ENCODE data around the gene MRPS9. TPM values are rescaled to one million over a fixed set of nuclear protein-coding genes. Genes with fewer than 3 reads are reported as not detected.

The MRPS9 gene
- total and polyA plus RNA-seq, 2 donors (not counting 3 experiments of a cell fraction or from before 2014, with no cell fraction given) = 14.5 to 23.9 TPM

GRCh38 chr2:105032476-105032875 lies 5.4 kb upstream of the MRPS9 start:
- Histone ChIP-seq H3K9me1 (replicated peaks; ENCODE audit: control insufficient read depth, extremely low read depth, insufficient read depth, low read length) (no peaks in the 10 kb centered on the region), H4K20me1 (replicated peaks; ENCODE audit: control insufficient read depth, extremely low read depth, insufficient read depth, low read length) (no peaks in the 10 kb centered on the region), H3K27me3 (ENCODE audit: control insufficient read depth in 2 of 2, insufficient read depth in 2 of 2, low read length in 2 of 2) (peaks cover 0 to 4% of the 10 kb centered on the region in 2 experiments), H3K4me3 (replicated peaks in 1 of 3; ENCODE audit: insufficient read depth in 1 of 3, low read depth in 1 of 3, low read length in 3 of 3) (no peak overlapping the region), H3K9ac (replicated peaks; ENCODE audit: extremely low read depth, insufficient read depth, low read length) (no peak overlapping the region), H2AFZ (ENCODE audit: low read depth, low read length) (no peak overlapping the region), H3K79me2 (ENCODE audit: control insufficient read depth, insufficient read depth, low read length) (no peaks in the 10 kb centered on the region), H3K4me1 (ENCODE audit: control insufficient read depth, extremely low read depth, insufficient read depth, low read length) (peaks cover 5% of the 10 kb centered on the region), H3K4me2 (ENCODE audit: insufficient read depth, low read length) (no peak overlapping the region), H3K27ac (ENCODE audit: insufficient read depth, low read depth, low read length) (no peak overlapping the region), H3K36me3 (ENCODE audit: control insufficient read depth in 2 of 2, extremely low read depth in 1 of 2, insufficient read depth in 2 of 2, low read length in 2 of 2) (no peaks in the 10 kb centered on the region), H3K9me3 (replicated peaks; ENCODE audit: control insufficient read depth, insufficient read depth, low read length) (no peaks in the 10 kb centered on the region)
- TF ChIP-seq GATA2 (IDR thresholded peaks at IDR 0.05; ENCODE audit: insufficient read depth, insufficient read length, low read depth, low read length) (no peak), MYC (IDR thresholded peaks at IDR 0.05; ENCODE audit: low read depth, low read length) (no peak), CTCF (IDR thresholded peaks at IDR 0.05; ENCODE audit: extremely low read depth in 1 of 2, insufficient read depth in 1 of 2, low read depth in 1 of 2, low read length in 2 of 2) (no peak), POLR2AphosphoS5 (IDR thresholded peaks at IDR 0.05; ENCODE audit: insufficient read depth, low read depth, low read length) (no peak), FOS (IDR thresholded peaks at IDR 0.05; ENCODE audit: borderline replicate concordance, insufficient read depth, low read length) (no peak), JUN (IDR thresholded peaks at IDR 0.05; ENCODE audit: borderline replicate concordance, insufficient read depth, insufficient read length, low read depth) (no peak), EZH2 (IDR thresholded peaks at IDR 0.05; ENCODE audit: borderline replicate concordance, low read depth, low read length, severe bottlenecking) (no peak), POLR2A (IDR thresholded peaks at IDR 0.05; ENCODE audit: low read depth, low read length) (no peak)
- TF ChIP-seq, protein P1, sequence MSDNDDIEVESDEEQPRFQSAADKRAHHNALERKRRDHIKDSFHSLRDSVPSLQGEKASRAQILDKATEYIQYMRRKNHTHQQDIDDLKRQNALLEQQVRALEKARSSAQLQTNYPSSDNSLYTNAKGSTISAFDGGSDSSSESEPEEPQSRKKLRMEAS (IDR thresholded peaks at IDR 0.05; ENCODE audit: insufficient read depth, insufficient read length) = no peak
- intact Hi-C loops (cut with micrococcal nuclease) (no loop called here), dilution Hi-C loops (cut with MboI; ENCODE audit: extremely low pct_ligation_motif_present, low sequenced_read_pairs) (no loop called here)
- DNase-seq (ENCODE audit: low read depth, low spot score) (no peak), FAIRE-seq (no peak)
- CTCF ChIA-PET = no interaction called here
- no TSS peak for BruUV-seq (replicated peaks)
- POLR2A ChIA-PET = no interaction called here

All from endothelial cell of umbilical vein (primary cell).